SK-N-SH (cell line): Measurements from ENCODE around the gene ACAD11. TPM values are rescaled to one million over a fixed set of nuclear protein-coding genes. Genes with fewer than 3 reads are reported as not detected.

Experiments
- CTCF ChIA-PET: fragments of 300-600, 350-600 bp; formaldehyde crosslinking; extraction: SDS; loops from one replicate; lab custom pipeline; 2021; lab: Yijun Ruan, JAX
- POLR2A ChIA-PET: fragments of 350-600 bp; sonication (Branson Sonifier 250); formaldehyde crosslinking; extraction: SDS; loops from one replicate; lab custom pipeline; 2020; ENCODE audit warnings: antibody characterized with exemption, inconsistent platforms; lab: Yijun Ruan, JAX
- DNase-seq: peaks from one replicate; pipeline ENCODE4 v3.0.0; 2012
- H2AFZ ChIP-seq: fragments of 200-600 bp; sonication (generic); 2 replicates; pipeline ENCODE4 v1.8.1; 2016; ENCODE audit warnings: antibody characterized with exemption, mild to moderate bottlenecking, low read depth
- H3F3A ChIP-seq: fragments of 200-600 bp; sonication (generic); replicated peaks from 2 replicates; pipeline ENCODE3; 2016; ENCODE audit warnings: antibody characterized with exemption, mild to moderate bottlenecking; ENCODE audit not compliant: insufficient read depth
- H3K27ac ChIP-seq, 2 experiments: fragments of 200-500 bp in 1 of 2; fragments of 200-600 bp in 1 of 2; sonication (Bioruptor generic) in 1 of 2; sonication (generic), shearing (Covaris generic) in 1 of 2; 2 replicates each; pipeline versions ENCODE4 v1.5.1 to v1.6.1; 2014 to 2016; ENCODE audit warnings: low read depth in 2 of 2, inconsistent platforms in 1 of 2, low read length in 1 of 2, mild to moderate bottlenecking in 1 of 2, mixed read lengths in 1 of 2
- H3K27me3 ChIP-seq: fragments of 200-600 bp; sonication (generic), shearing (Covaris generic); 2 replicates; pipeline ENCODE4 v1.6.1; 2016; ENCODE audit warnings: mixed run types; ENCODE audit not compliant: insufficient read depth
- H3K36me3 ChIP-seq, 2 experiments: fragments of 200-500 bp in 1 of 2; fragments of 200-600 bp in 1 of 2; sonication (Bioruptor generic) in 1 of 2; sonication (generic) in 1 of 2; replicated peaks in 1 of 2; 2 replicates each; pipeline versions ENCODE3 to v1.5.1; 2014 to 2016; ENCODE audit warnings: low read length in 1 of 2, mild to moderate bottlenecking in 1 of 2; ENCODE audit not compliant: insufficient read depth in 2 of 2, control insufficient read depth in 1 of 2
- H3K4me1 ChIP-seq, 2 experiments: fragments of 200-500 bp in 1 of 2; fragments of 200-600 bp in 1 of 2; sonication (Bioruptor generic) in 1 of 2; sonication (generic), shearing (Covaris generic) in 1 of 2; 2 replicates each; pipeline versions ENCODE4 v1.5.1 to v1.6.1; 2014 to 2016; ENCODE audit warnings: low read depth in 1 of 2, low read length in 1 of 2, mixed run types in 1 of 2; ENCODE audit not compliant: insufficient read depth in 2 of 2, control insufficient read depth in 1 of 2
- H3K4me2 ChIP-seq: fragments of 200-600 bp; sonication (generic), shearing (Covaris generic); 2 replicates; pipeline ENCODE4 v1.6.1; 2017; ENCODE audit warnings: mixed run types
- H3K4me3 ChIP-seq, 2 experiments: fragments of 200-500 bp in 1 of 2; fragments of 200-600 bp in 1 of 2; sonication (Bioruptor generic) in 1 of 2; sonication (generic), shearing (Covaris generic) in 1 of 2; 2 replicates each; pipeline versions ENCODE4 v1.5.1 to v1.8.1; 2014 to 2016; ENCODE audit warnings: low read depth in 2 of 2, inconsistent platforms in 1 of 2, low read length in 1 of 2, mild to moderate bottlenecking in 1 of 2, mixed read lengths in 1 of 2, moderate library complexity in 1 of 2
- H3K79me2 ChIP-seq: fragments of 200-600 bp; sonication (generic); 2 replicates; pipeline ENCODE4 v1.8.1; 2017; ENCODE audit warnings: mild to moderate bottlenecking; ENCODE audit not compliant: insufficient read depth
- H3K9ac ChIP-seq: fragments of 200-600 bp; sonication (generic); 2 replicates; pipeline ENCODE4 v1.6.1; 2017; ENCODE audit warnings: mixed run types
- H3K9me2 ChIP-seq: fragments of 200-600 bp; sonication (generic); 2 replicates; pipeline ENCODE4 v1.6.1; 2017; ENCODE audit warnings: mixed run types
- H3K9me3 ChIP-seq: fragments of 200-600 bp; sonication (generic); 2 replicates; pipeline ENCODE4 v1.6.1; 2017; ENCODE audit warnings: mixed run types, mild to moderate bottlenecking, moderate library complexity
- H4K20me1 ChIP-seq: fragments of 200-600 bp; sonication (generic); 2 replicates; pipeline ENCODE4 v1.6.1; 2017; ENCODE audit warnings: mild to moderate bottlenecking, mixed run types; ENCODE audit not compliant: insufficient read depth
- ELF1 ChIP-seq: IDR thresholded peaks from 2 replicates; pipeline ENCODE4 v1.4.0; 2012
- EP300 ChIP-seq, 2 experiments: IDR thresholded peaks; 2 replicates each; pipeline versions ENCODE4 v1.4.0 to v1.6.1; 2012; ENCODE audit warnings: borderline replicate concordance in 1 of 2, low read depth in 1 of 2, low read length in 1 of 2
- FOXJ3 ChIP-seq: sonication (generic); formaldehyde crosslinking; IDR thresholded peaks from 2 replicates; pipeline ENCODE4 v1.5.1; 2020; ENCODE audit warnings: mild to moderate bottlenecking, missing genetic modification reagents
- FOXM1 ChIP-seq: IDR thresholded peaks from 2 replicates; pipeline ENCODE4 v1.4.0; 2012; ENCODE audit warnings: low read depth, mild to moderate bottlenecking
- GABPA ChIP-seq: IDR thresholded peaks from 2 replicates; pipeline ENCODE4 v1.4.0; 2012; ENCODE audit warnings: low read depth, mild to moderate bottlenecking
- GATA2 ChIP-seq: sonication (generic); formaldehyde crosslinking; IDR thresholded peaks from 2 replicates; pipeline ENCODE4 v1.5.0; 2020; ENCODE audit warnings: mild to moderate bottlenecking, missing genetic modification reagents
- JUND ChIP-seq: IDR thresholded peaks from 2 replicates; pipeline ENCODE4 v1.4.0; 2012
- MEF2A ChIP-seq: IDR thresholded peaks from 2 replicates; pipeline ENCODE4 v1.4.0; 2012; ENCODE audit warnings: low read depth, borderline replicate concordance
- MXI1 ChIP-seq: IDR thresholded peaks from 2 replicates; pipeline ENCODE4 v1.6.1; 2012; ENCODE audit warnings: mild to moderate bottlenecking, low read depth, low read length, improper control_type of control experiment
- NFIC ChIP-seq: IDR thresholded peaks from 2 replicates; pipeline ENCODE4 v1.4.0; 2012; ENCODE audit warnings: borderline replicate concordance
- NRF1 ChIP-seq: IDR thresholded peaks from 2 replicates; pipeline ENCODE4 v1.6.1; 2012; ENCODE audit warnings: low read depth, mild to moderate bottlenecking, low read length
- POLR2AphosphoS5 ChIP-seq: IDR thresholded peaks from 2 replicates; pipeline ENCODE4 v1.6.1; 2012; ENCODE audit warnings: low read depth, low read length
- RAD21 ChIP-seq: IDR thresholded peaks from 2 replicates; pipeline ENCODE4 v1.6.1; 2012; ENCODE audit warnings: mild to moderate bottlenecking, low read length
- RFX5 ChIP-seq: IDR thresholded peaks from 2 replicates; pipeline ENCODE4 v1.6.1; 2012; ENCODE audit warnings: mild to moderate bottlenecking, improper control_type of control experiment, low read length
- TCF12 ChIP-seq: IDR thresholded peaks from 2 replicates; pipeline ENCODE4 v1.4.0; 2012
- YY1 ChIP-seq: IDR thresholded peaks from 2 replicates; pipeline ENCODE4 v1.4.0; 2012; ENCODE audit warnings: low read depth, mild to moderate bottlenecking
- WGBS: methylation state at CpG from one replicate; pipeline ENCODE4 v1.1.6; 2017; ENCODE audit warnings: low lambda C conversion rate; 5-methylcytosine and 5-hydroxymethylcytosine counted together
- polyA plus RNA-seq, 3 experiments: library from polyadenylated mRNA; depleted of rRNA; stranded (reverse); fragments of >200 nt; gene quantifications; 2 replicates each; pipeline ENCODE4 v1.2.3, GENCODE V29; 2012
- TF ChIP-seq, protein P1 (sequence below): fragments of 200-600 bp; sonication (generic); IDR thresholded peaks from 2 replicates; pipeline ENCODE4 v1.6.1; 2017; ENCODE audit warnings: antibody characterized with exemption, mild to moderate bottlenecking, moderate library complexity
- TF ChIP-seq, protein P2 (sequence below): IDR thresholded peaks from 2 replicates; pipeline ENCODE4 v1.6.1; 2012; ENCODE audit warnings: mild to moderate bottlenecking, low read depth, low read length, moderate library complexity

Gene ACAD11
- polyA plus RNA-seq, 1 of the 3 experiments (the other 2 are of a cell fraction) = 16.3 TPM

DNA sequence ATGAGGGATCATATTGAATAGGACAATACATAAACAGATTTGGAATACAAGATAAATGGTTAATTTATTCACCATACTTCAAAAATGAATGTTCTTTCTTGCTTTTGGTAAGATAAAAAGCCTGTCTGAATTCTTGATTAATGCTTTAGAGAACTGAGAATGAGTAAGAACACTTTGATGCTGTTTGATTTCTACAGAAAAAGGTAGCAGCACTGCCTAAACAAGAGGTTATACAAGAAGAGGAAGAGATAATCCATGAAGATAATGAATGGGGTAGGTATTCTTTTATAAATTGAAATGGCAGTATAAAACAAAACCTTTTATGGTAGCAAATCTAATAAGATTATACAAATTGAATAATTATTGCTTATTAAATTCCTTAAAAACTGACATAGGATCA lies 15.8 kb upstream of the ACAD11 start:
- H4K20me1 ChIP-seq = no peaks in the 10 kb centered on the region
- no peak overlapping the region for H3K27ac ChIP-seq
- peaks cover 20% of the 10 kb centered on the region for H3F3A ChIP-seq
- H3K4me3 ChIP-seq = no peak overlapping the region
- no peak overlapping the region for H3K9ac ChIP-seq
- no peaks in the 10 kb centered on the region for H3K4me1 ChIP-seq
- ChIA-PET CTCF (interaction anchor here (1.0 to 1.6 kb wide), 4 partner anchors 9 to 365 kb away, joined by 3 to 5 read pairs (median 3); no protein-coding TSS in a partner anchor), POLR2A (no interaction called here)
- no peaks in the 10 kb centered on the region for H3K79me2 ChIP-seq
- H2AFZ ChIP-seq = no peak overlapping the region
- no peak for DNase-seq
- TF ChIP-seq, protein P1, sequence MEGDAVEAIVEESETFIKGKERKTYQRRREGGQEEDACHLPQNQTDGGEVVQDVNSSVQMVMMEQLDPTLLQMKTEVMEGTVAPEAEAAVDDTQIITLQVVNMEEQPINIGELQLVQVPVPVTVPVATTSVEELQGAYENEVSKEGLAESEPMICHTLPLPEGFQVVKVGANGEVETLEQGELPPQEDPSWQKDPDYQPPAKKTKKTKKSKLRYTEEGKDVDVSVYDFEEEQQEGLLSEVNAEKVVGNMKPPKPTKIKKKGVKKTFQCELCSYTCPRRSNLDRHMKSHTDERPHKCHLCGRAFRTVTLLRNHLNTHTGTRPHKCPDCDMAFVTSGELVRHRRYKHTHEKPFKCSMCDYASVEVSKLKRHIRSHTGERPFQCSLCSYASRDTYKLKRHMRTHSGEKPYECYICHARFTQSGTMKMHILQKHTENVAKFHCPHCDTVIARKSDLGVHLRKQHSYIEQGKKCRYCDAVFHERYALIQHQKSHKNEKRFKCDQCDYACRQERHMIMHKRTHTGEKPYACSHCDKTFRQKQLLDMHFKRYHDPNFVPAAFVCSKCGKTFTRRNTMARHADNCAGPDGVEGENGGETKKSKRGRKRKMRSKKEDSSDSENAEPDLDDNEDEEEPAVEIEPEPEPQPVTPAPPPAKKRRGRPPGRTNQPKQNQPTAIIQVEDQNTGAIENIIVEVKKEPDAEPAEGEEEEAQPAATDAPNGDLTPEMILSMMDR = no peak
- TF ChIP-seq, protein P2, sequence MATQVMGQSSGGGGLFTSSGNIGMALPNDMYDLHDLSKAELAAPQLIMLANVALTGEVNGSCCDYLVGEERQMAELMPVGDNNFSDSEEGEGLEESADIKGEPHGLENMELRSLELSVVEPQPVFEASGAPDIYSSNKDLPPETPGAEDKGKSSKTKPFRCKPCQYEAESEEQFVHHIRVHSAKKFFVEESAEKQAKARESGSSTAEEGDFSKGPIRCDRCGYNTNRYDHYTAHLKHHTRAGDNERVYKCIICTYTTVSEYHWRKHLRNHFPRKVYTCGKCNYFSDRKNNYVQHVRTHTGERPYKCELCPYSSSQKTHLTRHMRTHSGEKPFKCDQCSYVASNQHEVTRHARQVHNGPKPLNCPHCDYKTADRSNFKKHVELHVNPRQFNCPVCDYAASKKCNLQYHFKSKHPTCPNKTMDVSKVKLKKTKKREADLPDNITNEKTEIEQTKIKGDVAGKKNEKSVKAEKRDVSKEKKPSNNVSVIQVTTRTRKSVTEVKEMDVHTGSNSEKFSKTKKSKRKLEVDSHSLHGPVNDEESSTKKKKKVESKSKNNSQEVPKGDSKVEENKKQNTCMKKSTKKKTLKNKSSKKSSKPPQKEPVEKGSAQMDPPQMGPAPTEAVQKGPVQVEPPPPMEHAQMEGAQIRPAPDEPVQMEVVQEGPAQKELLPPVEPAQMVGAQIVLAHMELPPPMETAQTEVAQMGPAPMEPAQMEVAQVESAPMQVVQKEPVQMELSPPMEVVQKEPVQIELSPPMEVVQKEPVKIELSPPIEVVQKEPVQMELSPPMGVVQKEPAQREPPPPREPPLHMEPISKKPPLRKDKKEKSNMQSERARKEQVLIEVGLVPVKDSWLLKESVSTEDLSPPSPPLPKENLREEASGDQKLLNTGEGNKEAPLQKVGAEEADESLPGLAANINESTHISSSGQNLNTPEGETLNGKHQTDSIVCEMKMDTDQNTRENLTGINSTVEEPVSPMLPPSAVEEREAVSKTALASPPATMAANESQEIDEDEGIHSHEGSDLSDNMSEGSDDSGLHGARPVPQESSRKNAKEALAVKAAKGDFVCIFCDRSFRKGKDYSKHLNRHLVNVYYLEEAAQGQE = no peak
- TF ChIP-seq NFIC (no peak), FOXJ3 (CRISPR knock-in tag) (no peak), MEF2A (no peak), GATA2 (CRISPR knock-in tag) (no peak), EP300 (IDR thresholded peaks at IDR 0.05; ENCODE audit: borderline replicate concordance in 1 of 2, low read depth in 1 of 2, low read length in 1 of 2) (no peak), RAD21 (no peak)
- H3K9me3 ChIP-seq = no peaks in the 10 kb centered on the region
- no peak overlapping the region for H3K4me2 ChIP-seq
- no peaks in the 10 kb centered on the region for H3K9me2 ChIP-seq
- peaks cover 74 to 94% of the 10 kb centered on the region in 2 experiments for H3K36me3 ChIP-seq
- H3K27me3 ChIP-seq = no peaks in the 10 kb centered on the region

DNA sequence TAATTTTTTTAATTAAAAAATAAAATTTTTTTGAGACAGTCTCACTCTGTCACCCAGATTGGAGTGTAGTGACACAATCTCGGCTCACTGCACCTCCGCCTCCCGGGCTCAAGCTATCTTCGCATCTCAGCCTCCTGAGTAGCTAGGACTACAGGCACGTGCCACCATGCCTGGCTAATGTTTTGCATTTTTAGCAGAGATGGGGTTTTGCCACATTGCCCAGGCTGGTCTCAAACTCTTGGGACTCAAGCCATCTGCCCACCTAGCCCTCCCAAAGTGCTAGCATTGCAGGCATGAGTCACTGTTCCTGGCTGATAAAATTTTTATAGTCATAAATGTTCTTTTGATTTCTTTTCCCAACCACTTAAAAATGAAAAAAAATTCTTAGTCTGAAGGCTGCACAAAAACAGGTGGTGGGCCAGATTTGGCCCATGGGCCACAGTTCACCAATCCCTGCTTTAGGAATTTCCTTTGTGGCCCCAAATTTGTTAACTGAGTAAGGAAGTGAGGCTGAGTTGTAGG lies 9.7 kb upstream of the ACAD11 start:
- Histone ChIP-seq H4K20me1 (no peaks in the 10 kb centered on the region), H3K9ac (no peak overlapping the region), H3K36me3 (peaks cover 54 to 67% of the 10 kb centered on the region in 2 experiments), H3K27me3 (no peaks in the 10 kb centered on the region), H3F3A (peaks cover 13% of the 10 kb centered on the region), H3K4me2 (no peak overlapping the region), H3K27ac (no peak overlapping the region), H3K4me3 (no peak overlapping the region), H3K79me2 (peaks cover 14% of the 10 kb centered on the region), H3K9me3 (no peaks in the 10 kb centered on the region), H3K9me2 (no peaks in the 10 kb centered on the region), H2AFZ (no peak overlapping the region), H3K4me1 (peaks cover 0 to 12% of the 10 kb centered on the region in 2 experiments; a peak in 2 of 4 replicates)
- no peak for DNase-seq
- ChIA-PET CTCF (interaction anchor here (4.0 kb wide), 1 partner anchor 9 kb away, joined by 21 read pairs; the partner anchor contains the start of genes ACAD11 and UBA5), POLR2A (no interaction called here)
- WGBS = 91% methylated on average over 5 of the region's 5 CpGs
- no peak for TF ChIP-seq YY1
- no peak for TF ChIP-seq RAD21
- TF ChIP-seq ELF1 = no peak
- TF ChIP-seq POLR2AphosphoS5 = no peak
- TF ChIP-seq JUND = 0 out of 2 replicates have a peak, but pooled peaks have one; percentile 17
- no peak for TF ChIP-seq NRF1
- TF ChIP-seq RFX5 = no peak
- no peak for TF ChIP-seq EP300 (IDR thresholded peaks at IDR 0.05; ENCODE audit: borderline replicate concordance in 1 of 2, low read depth in 1 of 2, low read length in 1 of 2)
- TF ChIP-seq, protein P2 = no peak
- TF ChIP-seq FOXM1 = no peak
- TF ChIP-seq MXI1 = no peak
- TF ChIP-seq GABPA = no peak
- TF ChIP-seq TCF12 = 0 out of 2 replicates have a peak, but pooled peaks have one; percentile 6
